Activated CD8-positive, alpha-beta memory T cell treated with anti-CD3 and anti-CD28 coated beads for 36 hours (primary cell): ENCODE measurements around the gene FAM24B. TPM values are rescaled to one million over a fixed set of nuclear protein-coding genes. Genes with fewer than 3 reads are reported as not detected.

Experiments used
- CTCF ChIA-PET: fragments of 350-600 bp; sonication (Branson Sonifier 250); formaldehyde crosslinking; loops from one replicate; lab custom pipeline; 2021; ENCODE audit warnings: antibody characterized with exemption; lab: Charles Lee
- POLR2A ChIA-PET: fragments of 350-600 bp; sonication (Branson Sonifier 250); formaldehyde crosslinking; loops from one replicate; lab custom pipeline; 2021; ENCODE audit warnings: antibody characterized with exemption; lab: Charles Lee
- total RNA-seq, 2 experiments: library from RNA; stranded (reverse); gene quantifications; one replicate each; pipeline ENCODE4 v1.2.3, GENCODE V29; 2021

The FAM24B gene
- total RNA-seq, 2 experiments from 2014 or later, result 9.6 to 9.8 TPM

DNA sequence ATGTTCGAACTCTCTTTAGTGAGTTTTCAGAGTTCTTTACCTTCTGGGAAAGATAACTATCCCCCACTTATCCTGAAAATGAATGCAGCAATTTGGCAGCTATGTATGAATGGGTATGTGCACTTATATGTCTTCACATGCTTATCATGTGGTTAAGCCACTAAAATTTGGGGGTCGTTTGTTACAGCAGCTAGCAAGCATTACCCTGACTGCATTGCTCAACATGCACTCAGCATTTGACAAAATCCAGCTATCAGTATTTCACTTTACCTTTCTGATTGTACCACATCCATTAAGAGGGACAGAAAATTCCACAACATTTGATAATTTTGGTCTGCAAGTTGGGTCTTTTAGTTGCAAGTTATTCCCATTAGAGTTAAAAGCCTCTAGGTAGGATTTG, 43.5 kb downstream of the FAM24B start:
- CTCF ChIA-PET, result no interaction called here
- POLR2A ChIA-PET, result no interaction called here

DNA sequence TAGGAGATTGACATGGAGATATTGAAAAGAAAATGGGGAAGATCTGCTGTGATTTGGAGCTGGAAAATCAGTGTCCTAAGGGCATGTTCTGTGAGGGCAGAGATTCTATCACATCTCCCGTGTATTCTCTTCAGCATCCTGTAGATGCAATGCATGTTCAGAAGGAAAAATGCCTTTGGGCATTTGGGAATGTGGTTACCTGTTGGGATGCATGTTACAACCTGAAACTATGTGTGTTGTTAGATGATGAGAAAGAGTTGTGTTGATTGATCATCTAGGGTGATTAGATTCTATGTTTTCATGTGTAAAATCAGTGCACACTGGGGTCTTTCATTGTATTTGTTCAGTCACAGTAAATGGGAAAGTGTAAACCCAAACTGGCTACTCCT, 48.4 kb downstream of the FAM24B start:
- POLR2A ChIA-PET, result no interaction called here
- CTCF ChIA-PET, result no interaction called here

DNA sequence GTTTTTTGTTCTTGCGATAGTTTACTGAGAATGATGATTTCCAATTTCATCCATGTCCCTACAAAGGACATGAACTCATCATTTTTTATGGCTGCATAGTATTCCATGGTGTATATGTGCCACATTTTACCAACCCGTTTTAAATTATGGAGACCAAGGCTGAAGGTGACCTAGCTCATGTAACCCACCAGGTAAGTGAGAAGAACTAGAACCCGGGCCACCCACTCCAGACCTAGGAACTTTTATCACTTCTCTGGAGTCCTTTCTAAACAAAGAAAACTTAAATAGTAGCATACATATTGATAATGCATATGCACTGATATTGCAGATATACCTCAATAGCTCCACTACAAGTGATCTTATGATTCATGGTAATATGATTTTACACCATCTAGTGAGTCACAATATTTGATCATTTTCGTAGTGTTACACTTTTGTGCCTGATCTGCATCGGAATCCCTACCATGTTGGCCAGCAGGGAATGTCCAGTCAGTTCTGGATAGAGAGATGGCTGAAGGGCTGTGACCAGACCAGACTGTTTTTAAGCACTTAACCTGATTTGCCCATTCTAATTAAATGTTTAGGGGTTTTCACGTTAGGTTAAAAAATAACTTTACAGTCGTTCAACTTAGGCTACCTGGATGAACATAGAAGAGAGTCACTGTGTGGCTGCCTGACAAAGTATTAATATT, 49.0 kb downstream of the FAM24B start:
- POLR2A ChIA-PET, result no interaction called here
- CTCF ChIA-PET, result no interaction called here

DNA sequence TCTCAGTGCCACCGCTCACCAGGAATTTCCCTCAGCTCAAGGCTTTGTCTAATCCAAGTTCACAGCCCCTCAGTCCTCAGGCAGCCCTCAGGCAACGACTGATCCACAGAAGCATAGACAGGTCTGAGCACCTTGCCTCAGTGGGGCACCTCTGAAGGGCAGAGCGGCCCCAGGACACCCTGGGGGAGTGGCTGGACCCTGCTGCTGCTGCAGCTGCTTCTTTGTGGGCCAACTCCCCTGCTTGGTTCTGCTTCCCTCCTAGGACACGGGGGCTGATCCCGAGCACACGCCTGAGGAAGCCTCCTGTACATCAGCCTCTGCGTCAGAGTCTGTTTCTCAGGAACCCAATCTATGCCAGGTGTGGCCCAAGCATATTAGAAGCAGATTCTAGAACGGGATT, 49.9 kb downstream of the FAM24B start:
- POLR2A ChIA-PET, result no interaction called here
- CTCF ChIA-PET, result interaction anchor here (0.6 kb wide), 1 partner anchor 30 kb away, joined by 3 read pairs; no protein-coding TSS in a partner anchor

DNA sequence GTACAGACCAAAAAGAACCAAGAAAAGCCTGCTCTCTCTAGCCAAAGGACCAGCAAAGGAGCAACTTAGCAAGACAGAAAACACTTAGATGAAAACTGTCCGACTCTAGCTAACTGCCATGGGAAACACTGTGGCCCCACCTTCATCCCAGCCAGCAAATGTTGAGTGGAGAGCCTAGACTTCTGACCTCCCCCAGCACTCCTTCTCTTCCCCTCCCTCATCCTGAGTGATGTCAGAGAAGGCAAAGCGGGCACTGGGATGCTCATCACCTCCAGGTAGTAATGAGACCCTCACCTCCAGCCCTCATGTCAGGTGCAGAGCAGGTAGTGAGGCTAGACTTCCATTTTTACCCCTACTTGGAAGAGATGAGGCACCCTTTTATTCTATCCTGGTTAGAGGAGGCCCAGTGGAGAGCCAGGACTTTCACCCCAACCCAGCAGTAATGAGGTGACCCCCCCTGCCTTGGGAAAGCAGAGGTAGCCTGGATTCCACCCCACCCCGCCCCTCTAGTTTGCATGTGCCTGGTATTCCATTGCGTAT, 50.6 kb downstream of the FAM24B start:
- ChIA-PET CTCF (no interaction called here), POLR2A (no interaction called here)

DNA sequence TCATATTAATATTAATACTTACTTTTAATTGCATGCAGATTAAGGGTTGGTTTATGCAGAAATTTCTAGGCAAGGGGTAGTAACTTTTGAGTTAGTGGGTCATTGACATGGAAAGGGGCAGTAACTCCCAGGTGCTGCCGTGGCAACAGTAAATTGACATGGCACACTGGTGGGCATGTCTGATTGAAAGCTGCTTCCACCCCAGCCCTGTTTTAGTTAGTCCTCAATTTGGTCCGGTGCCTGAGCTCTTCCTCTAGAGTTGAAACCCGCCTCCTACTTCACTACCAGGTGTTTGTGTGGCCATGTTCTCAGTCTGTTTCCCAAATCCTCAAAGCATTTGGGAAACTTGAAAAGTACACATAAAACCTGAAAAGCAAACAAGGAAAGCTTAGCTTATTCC, 52.1 kb downstream of the FAM24B start:
- POLR2A ChIA-PET, result no interaction called here
- CTCF ChIA-PET, result no interaction called here

DNA sequence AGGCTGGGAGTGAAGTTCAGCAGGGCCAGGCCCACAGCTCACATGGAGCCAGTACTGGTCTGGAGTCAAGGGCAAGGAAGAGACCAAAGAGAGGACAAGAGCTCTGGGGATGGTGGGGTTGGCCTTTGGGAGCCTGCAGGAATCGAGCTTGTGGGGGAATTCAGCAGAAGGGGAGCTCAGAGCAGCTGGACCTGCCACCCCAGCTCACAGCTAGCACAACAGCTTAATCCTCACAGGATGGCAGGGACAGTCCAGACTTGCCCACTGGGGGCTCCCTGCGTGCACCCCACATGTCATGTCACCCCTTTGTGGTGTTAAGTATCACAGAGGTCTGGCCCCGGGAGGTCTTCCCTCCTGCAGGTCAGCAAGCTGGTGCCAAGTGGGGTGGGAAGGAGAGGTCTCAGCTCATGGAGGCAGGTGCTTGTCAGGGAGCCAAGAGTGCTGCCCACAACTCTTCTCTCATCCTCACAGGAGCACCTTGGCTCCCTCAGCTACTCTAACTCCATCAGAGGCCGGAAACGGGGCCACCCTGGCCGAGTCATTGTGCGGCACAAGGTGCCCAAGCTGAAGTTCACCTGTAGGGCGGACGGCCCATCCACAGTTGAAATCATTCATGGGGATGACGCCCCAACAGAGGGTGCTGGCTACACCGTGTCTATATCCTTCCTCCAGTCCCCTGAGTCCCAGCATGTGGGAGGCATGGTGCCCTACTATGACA, 56.2 kb downstream of the FAM24B start:
- ChIA-PET CTCF (no interaction called here), POLR2A (no interaction called here)

DNA sequence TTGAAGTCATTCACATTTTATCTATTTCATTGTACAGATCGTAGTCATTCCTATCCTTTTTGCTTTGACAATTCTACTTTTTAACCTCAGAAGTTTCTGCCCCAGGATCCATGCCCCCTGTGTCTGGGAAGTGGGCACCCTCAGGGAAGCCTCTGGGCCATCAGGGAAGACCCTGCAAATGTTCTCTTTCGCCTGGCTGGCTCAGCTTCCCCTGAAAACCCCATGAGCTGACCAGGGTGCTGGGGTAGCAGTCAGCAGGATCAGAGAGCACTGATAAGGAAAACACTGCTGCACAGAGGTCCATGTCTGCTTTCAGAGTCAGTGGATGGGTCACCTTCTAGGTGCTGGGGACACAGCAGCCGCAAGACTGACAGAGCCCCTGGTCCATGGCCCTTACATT, 57.6 kb downstream of the FAM24B start:
- ChIA-PET CTCF (no interaction called here), POLR2A (no interaction called here)

DNA sequence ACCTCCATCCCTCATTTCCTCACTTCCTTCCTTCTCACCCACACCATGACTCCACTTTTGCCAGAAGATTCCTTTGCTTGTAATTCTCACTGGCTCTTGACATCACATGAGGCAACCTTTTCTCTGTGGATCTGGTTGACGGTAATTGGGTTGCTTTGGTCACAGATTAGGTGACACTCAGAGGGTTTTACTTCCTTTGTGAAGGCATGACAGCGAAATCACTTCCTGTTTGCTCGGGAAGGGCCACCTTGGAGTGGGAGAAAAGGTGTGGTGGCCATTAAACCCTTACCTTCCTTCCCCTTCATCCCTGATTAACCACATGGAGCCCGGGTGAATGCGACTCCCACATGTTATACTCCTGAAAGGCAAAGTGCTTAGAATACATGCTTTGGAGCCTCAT, 63.9 kb downstream of the FAM24B start:
- CTCF ChIA-PET, result no interaction called here
- POLR2A ChIA-PET, result no interaction called here

DNA sequence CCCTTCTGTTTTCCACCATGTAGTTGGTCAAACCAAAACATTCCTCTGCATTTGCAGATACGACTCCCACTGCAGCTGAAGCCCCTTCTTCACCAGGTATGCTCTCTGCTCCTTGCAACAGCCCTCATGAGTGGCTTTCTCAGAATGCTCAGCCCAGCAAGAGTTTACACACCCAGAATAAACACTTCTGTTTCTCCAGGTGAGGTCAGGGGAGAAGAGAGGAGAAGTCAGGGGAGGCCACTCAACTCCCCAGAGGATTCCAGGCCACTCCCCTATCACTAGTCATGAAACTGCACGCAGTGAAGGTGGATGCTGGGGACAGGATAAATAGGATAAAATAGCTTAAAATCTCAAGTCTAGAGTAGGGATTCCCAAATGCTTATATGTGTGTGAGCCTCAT, 64.9 kb downstream of the FAM24B start:
- ChIA-PET CTCF (no interaction called here), POLR2A (no interaction called here)

DNA sequence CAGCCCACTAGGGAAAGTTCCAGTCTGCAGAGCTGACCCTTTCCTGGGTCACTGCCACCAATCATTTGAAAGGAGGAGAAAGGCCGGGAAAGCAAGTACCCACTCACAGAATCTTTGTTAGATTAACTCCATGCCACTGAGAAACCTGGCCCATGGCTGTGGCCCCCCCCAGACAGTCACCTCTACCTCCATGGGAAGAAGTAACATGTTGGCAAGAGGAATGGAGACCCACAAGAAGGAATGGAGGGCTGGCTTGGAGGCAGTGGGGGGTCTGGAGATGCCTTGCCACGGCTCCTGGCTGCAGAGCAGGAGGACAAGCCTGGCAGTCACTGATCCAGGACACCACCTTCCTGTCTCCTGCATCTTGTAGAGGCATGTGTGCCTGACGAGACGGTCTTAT, 66.6 kb downstream of the FAM24B start:
- ChIA-PET POLR2A (no interaction called here), CTCF (no interaction called here)

DNA sequence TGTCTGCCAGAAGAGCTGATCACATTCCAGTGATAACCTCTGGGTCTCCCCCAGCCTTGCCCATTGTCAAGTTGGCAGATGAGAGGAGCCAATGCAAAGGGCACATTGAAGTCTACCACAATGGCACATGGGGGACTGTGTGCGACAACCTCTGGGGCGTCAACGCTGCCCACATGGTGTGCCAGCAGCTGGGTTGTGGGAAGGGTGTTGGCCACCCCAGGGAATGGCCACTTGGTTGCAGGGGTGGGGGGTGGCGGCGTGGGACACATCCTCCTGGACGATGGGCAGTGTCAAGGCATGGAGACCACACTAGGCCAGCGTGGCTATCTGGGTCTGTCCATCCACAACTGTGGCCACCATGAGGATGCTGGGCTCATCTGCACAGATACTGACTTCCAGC, 77.1 kb downstream of the FAM24B start:
- ChIA-PET POLR2A (no interaction called here), CTCF (no interaction called here)

Other genes starting within 250 kb of the FAM24B start
- not detected for gene C10orf120, start 179.7 kb downstream of the FAM24B start, total RNA-seq
- 1 to 10 TPM; 2.2 to 2.9 TPM for gene CUZD1, start 33.7 kb downstream of the FAM24B start, total RNA-seq
- not detected for gene FAM24A, start 31.0 kb upstream of the FAM24B start, total RNA-seq
- gene C10orf88, start 74.6 kb upstream of the FAM24B start, total RNA-seq, result 10 to 100 TPM; 10.1 to 10.9 TPM
- 1 to 10 TPM; 4.9 to 6.3 TPM for gene PSTK, start 100.8 kb upstream of the FAM24B start, total RNA-seq
- 10 to 100 TPM; 19.6 to 23.1 TPM for gene IKZF5, start 129.2 kb upstream of the FAM24B start, total RNA-seq
- 10 to 100 TPM; 26.6 to 27.0 TPM for gene ACADSB, start 129.4 kb upstream of the FAM24B start, total RNA-seq